Right lung (tissue), 5 donors: ENCODE measurements around the gene WNT3A. TPM values are rescaled to one million over a fixed set of nuclear protein-coding genes. Genes with fewer than 3 reads are reported as not detected.

Experiments used
- DNase-seq, 2 donors: peaks; one replicate each; pipeline ENCODE4 v3.0.0-alpha.2; 2013
- polyA plus RNA-seq, 5 donors: library from polyadenylated mRNA; unstranded; fragments of 120-200 nt; gene quantifications; one replicate each; pipeline versions ENCODE4 v1.2.1 to v1.2.3, GENCODE V29; 2013; ENCODE audit warnings: inconsistent platforms in 1 of 5, low replicate concordance in 1 of 5; ENCODE audit not compliant: insufficient read length in 5 of 5, insufficient read depth in 1 of 5

Gene WNT3A
- polyA plus RNA-seq, 5 donors = 0.05 to 0.06 TPM; not detected in 3

DNA sequence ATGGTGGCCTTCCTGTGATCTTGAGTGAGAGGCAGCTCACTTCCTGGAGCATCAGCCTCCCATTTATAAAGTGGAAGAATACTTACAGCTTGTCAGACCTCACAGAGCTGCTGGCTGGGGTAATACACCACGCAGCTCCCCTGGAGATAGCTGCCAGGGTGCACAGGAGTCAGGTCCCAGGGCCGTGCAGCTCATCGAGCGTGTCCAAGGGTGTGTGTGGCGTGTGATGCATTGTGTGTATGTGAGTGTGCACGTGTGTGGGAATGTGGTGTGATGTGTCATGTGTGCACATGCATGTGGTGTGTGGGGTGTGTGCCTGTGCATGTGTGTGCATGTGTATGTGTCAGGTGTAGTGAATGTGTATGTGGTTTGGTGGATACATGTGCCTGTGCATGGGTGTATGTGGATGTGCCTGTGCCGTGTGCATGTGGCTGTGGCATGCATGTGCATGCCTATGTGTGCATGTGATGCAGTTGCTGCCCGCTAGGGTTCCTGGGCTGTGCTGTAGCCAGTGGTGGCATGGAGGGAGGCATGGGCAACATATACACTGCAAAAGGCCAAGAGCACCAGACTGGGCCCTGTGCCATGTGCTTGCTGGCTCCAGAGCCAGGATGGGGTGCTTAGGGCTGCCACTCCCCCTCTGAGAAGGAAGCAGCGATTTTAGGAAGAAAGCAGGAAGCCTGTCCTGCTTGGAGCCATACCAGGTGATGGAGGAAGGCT, 24.6 kb downstream of the WNT3A start:
- DNase-seq = no peak

GRCh38 chr1:228032041-228032440, 25.2 kb downstream of the WNT3A start:
- no peak for DNase-seq

GRCh38 chr1:228033376-228033775, 26.6 kb downstream of the WNT3A start:
- no peak for DNase-seq

DNA sequence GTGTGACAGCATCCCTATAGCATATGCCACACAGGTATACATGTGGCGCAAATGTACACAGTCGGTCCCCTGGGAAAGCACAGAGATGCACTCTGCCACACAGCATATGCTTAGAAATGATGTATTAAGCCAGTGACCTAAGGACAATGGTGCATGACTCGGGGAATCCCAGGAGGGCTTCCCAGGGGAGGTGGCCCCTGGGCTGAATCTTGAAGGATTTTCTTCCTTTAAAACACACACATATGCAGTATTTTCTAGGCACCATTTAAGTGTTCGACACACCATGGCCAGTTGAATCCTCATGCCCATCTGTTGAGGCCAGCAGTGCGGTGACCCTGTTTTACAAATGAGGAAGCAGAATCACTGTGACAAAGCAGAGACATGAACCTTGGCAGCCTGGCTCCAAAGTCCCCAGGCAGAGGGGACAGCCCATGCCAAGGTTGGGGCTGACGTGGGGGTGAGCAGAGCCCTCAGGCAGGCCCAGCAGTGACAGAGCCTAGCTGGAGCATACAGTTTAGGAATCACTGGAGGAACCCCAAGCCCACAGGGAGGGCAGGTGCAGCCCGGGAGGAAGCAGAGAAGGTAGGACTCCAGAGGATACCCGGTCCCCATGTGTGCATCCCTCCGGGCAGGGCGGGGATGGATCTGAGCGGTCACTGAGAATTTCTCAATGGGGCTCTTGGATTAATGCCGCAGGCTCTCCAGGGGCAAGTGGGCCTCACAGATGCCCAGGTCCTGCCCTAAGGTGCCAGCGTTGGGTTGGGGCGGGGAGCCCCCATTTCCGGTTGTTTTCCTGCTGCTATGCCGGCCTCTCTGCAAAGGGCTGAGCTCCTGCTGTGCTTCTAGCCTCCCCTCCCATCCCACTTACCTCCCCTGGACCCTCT, 28.4 kb downstream of the WNT3A start:
- no peak for DNase-seq

DNA sequence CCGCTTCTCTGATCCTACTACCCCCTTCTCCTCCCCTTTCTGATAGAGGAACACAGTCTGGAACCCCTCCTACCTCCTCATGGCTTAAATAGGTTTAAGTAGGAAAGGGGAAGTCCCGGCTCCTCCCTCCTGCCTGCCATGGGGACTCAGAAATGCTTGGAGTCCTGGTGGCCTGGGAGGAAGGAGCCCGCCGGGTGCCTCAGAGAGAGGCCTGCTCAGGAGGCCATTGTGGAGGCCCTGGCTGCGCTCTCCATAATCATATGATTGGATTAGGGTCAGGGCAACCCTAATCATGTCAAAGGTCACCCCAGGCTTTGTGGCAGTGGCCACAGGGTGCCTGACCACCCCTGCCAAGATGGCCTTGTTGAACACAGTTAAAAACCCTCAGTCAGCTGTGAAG, 29.0 kb downstream of the WNT3A start:
- DNase-seq = no peak

- DNase-seq = no peak
Observed at GRCh38 chr1:228036701-228037231, 30.0 kb downstream of the WNT3A start.

- DNase-seq = no peak
Observed at GRCh38 chr1:228037401-228038386, 30.9 kb downstream of the WNT3A start.

DNA sequence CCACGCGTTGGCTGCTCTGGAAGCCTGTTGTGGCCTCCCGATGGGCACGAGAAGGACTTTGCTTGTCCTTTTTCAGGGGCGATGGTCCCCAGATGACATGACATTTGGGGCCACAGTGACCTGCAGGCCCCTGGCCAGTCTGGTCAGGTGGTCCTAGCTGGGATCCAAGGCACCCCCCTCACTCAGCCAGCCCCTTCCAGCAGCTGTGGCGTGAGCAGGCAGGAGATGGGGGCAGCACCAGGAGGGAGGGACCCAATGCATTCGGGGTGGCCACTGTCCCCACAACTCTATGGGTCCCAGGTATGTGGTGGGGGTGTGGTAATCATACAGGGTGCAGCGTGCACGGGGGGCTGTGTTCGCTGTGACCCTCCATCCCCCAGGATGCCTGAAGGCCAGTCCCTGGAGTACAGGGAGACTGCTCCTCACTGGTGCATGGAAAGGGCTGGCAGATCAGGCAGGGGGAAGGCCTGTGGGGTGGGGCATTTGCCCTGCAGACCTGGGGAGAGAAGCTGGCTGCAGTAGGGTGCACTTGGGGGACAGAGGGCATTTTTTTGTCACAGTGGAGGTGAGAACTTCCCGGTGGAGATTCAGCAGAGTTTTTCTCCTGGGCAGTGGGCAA, 31.7 kb downstream of the WNT3A start:
- no peak for DNase-seq

DNA sequence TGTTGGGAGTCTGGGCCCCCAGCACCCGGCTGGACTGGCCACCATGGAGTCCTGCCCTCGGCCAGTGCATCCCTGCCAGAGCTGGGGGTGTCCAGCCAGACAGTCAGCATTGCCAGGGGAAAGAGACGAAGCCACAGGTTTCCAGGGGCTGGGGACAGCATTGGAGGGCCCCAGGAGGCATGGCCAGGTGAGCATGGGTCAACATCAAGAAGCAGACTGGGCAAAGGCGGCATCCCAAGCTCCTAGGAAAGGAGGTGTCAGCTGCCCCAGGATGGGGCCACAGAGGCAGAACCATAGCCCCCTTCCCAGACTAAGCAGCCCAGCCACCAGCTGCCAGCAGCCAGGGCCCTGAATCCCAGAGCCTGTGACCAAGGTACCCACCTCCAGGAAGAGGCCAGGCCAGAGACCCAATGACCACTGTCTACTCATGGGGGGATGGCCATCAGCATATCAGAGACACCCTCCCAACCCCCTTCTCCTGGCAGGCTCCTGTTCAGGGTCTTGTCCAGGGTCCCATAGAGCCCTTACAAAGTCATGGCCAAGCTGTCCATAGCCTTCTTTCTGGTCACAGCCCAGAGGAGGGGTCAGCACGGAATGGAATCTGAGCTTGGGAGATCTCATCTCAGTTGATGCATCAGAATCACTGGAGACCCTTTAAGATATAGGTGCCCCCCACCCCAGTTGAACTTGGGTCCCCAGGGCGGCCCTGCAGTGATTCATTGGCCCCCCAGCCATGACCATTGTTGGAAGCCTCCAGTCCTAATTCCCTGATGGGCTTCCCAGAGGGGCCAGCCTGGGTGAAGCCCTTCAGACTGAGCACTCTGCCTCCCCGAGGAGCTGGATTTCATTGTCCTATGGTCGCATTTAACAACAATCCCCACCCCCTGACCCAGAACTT, 32.5 kb downstream of the WNT3A start:
- no peak for DNase-seq

- no peak for DNase-seq
Observed at GRCh38 chr1:228039986-228040385, 33.2 kb downstream of the WNT3A start.

DNA sequence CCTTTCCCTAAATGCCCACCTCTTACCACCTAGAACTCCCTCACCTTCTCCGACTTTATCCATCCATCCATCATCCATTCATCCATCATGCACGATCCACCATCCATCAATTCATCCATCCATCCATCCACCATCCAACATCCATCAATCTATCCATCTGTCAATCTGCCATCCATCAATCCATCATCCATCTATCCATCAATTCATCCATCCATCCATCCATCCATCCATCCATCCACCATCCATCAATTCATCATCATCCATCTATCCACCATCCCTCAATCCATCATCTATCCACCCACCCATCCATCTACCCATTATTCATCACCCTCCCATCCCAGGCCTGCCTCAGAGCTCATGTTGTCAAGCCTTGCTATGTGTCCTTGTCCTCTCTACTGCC, 34.5 kb downstream of the WNT3A start:
- DNase-seq = no peak

DNA sequence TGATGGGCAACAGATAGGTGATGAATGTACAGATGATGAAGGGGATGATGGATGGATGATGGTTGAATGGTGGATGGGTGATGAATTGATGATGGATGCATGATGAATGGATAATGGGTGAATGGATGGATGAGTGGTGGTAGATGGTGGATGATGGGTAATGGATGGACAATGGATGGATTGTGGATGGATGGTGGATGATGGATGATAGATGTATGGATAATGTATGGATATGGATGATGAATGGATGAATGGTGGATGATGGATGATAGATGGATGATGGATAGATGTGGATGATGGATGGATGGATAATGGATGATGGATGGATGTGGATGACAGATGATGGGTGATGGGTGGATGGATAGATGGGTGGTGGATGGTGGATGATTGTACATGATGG, 35.7 kb downstream of the WNT3A start:
- DNase-seq = no peak

- DNase-seq = no peak
Observed at GRCh38 chr1:228043281-228043848, 36.6 kb downstream of the WNT3A start.

DNA sequence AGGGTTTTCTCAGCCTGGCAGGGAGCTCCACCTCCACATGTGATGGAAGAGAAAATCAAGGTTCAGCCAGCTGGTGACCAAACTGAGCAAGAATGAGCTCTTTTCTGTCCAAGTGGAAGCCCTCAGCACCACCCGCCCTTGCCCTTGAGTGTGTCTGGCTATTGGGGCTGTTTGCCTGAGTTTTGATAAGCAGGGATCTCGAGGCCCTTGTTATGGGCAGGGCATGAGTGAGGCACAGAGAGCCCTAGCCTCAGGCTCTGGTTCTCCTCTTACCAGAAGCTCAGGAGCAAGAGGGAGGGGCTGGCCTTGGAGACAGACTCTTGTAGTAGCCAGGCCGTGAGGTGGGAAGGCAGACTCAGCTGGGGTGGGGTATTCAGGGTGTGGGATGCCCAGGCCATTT, 38.2 kb downstream of the WNT3A start:
- peak; percentile 19 to 29 for DNase-seq

GRCh38 chr1:228045405-228045804, 38.6 kb downstream of the WNT3A start:
- DNase-seq = no peak

DNA sequence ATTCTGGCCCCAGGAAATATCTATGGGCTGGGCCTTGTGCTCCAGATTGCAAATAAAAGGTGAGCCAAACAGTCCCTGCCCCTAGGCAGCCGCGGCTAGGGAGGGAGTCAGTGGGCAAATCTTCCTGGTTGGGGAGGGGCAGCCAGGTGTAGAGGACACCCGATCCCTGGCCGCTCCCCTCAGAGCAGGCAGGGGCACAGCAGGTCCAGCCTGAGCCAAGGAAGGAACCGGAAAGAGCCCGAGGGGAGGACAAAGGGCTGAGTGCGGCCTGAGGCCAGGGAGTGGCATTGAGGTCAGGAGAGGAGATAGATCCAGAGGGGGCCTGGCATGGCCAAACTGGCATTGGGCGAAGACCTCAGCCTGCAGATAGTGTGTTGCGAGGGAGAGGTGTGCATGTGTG, 39.1 kb downstream of the WNT3A start:
- no peak for DNase-seq

- DNase-seq = no peak
Observed at GRCh38 chr1:228046421-228047182, 39.8 kb downstream of the WNT3A start.

- DNase-seq = no peak
Observed at GRCh38 chr1:228047183-228047466, 40.3 kb downstream of the WNT3A start.

DNA sequence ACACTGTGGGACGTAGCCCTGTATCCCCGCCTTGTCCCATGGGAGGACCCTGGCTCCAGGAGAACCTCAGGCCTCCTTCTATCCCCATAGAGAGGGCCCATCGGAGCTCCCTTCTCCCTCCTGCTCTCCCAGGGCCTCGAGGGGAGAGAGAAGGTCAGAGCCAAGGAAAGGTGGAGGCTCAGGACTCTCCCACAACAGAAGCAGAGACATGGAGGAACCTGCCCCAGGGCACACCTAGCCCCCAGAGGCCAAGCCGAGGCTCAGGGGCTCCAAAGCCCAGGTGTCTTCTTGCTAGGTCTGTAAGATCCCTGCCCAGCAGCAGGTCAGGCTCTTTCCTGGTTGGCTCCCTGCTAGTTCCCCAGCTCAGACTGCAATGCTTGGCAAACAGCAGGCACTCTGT, 41.3 kb downstream of the WNT3A start:
- no peak for DNase-seq
